Measurements from ENCODE around the gene MREG. TPM values are rescaled to one million over a fixed set of nuclear protein-coding genes. Genes with fewer than 3 reads are reported as not detected.

MREG gene
- total and polyA plus RNA-seq, 10 of the 15 experiments (the other 5 are each of a cell fraction or from before 2014, with no cell fraction given), result 6.9 to 45.0 (median 28.5) TPM

DNA sequence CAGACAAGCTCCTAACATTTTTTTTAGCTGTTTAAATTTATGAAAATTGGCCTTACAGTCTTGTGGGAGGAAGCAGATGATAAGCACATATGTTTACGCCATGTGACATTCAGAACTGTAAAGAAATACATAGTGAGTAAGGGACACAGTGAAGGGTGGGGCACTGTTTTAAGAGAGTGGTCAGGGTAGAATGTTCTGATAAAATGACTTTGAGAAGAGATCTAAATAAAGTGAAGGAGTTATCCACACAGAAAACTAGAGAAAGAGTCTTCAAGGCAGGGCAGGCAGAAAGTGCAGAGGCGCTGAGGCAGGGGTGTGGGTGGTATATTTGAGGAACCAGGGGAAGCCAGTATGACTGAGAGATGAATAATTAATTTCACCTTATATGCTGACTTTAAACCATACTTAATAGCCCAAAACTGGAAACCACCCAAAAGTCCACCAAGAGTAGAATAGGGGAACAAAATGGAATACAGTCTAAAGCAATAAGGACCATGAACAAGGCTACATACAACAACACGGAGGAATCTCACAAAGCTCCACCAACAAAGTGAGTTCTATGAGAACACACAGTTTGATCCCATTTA lies 8.6 kb downstream of the MREG start (continued):
- TF ChIP-seq, protein P1, sequence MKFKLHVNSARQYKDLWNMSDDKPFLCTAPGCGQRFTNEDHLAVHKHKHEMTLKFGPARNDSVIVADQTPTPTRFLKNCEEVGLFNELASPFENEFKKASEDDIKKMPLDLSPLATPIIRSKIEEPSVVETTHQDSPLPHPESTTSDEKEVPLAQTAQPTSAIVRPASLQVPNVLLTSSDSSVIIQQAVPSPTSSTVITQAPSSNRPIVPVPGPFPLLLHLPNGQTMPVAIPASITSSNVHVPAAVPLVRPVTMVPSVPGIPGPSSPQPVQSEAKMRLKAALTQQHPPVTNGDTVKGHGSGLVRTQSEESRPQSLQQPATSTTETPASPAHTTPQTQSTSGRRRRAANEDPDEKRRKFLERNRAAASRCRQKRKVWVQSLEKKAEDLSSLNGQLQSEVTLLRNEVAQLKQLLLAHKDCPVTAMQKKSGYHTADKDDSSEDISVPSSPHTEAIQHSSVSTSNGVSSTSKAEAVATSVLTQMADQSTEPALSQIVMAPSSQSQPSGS (IDR thresholded peaks at IDR 0.05; ENCODE audit: low read length), result peak; percentile 51
- no peak for TF ChIP-seq CREM (IDR thresholded peaks at IDR 0.05; ENCODE audit: low read depth)
- no peak for TF ChIP-seq SIN3A (IDR thresholded peaks at IDR 0.05; ENCODE audit: low read depth, low read length)
- no peak; a peak in 2 of 4 replicates for TF ChIP-seq IKZF2 (IDR thresholded peaks at IDR 0.05)
- TF ChIP-seq ETV6 (conservative IDR thresholded peaks at IDR 0.05 in 1 of 2, IDR thresholded peaks at IDR 0.05 in 1 of 2; ENCODE audit: borderline replicate concordance in 1 of 2, low read depth in 1 of 2), result no peak
- TF ChIP-seq KLF5 (IDR thresholded peaks at IDR 0.05; ENCODE audit: partially characterized antibody), result no peak
- TF ChIP-seq NR2F1 (conservative IDR thresholded peaks at IDR 0.05), result no peak
- TF ChIP-seq RFX5 (IDR thresholded peaks at IDR 0.05; ENCODE audit: low read depth, low read length), result no peak
- TF ChIP-seq, protein P2, sequence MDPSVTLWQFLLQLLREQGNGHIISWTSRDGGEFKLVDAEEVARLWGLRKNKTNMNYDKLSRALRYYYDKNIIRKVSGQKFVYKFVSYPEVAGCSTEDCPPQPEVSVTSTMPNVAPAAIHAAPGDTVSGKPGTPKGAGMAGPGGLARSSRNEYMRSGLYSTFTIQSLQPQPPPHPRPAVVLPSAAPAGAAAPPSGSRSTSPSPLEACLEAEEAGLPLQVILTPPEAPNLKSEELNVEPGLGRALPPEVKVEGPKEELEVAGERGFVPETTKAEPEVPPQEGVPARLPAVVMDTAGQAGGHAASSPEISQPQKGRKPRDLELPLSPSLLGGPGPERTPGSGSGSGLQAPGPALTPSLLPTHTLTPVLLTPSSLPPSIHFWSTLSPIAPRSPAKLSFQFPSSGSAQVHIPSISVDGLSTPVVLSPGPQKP (IDR thresholded peaks at IDR 0.05; ENCODE audit: low read depth, low read length), result no peak
- no peak for TF ChIP-seq NFYA (IDR thresholded peaks at IDR 0.05; ENCODE audit: borderline replicate concordance, low read depth, low read length)
- peak; percentile 37; the same call in 1 of the 3 replicates for TF ChIP-seq POU2F2 (IDR thresholded peaks at IDR 0.05; ENCODE audit: borderline replicate concordance, low read depth, low read length)
- TF ChIP-seq, protein P3, sequence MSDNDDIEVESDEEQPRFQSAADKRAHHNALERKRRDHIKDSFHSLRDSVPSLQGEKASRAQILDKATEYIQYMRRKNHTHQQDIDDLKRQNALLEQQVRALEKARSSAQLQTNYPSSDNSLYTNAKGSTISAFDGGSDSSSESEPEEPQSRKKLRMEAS (IDR thresholded peaks at IDR 0.05; ENCODE audit: low read depth, low read length), result no peak
- TF ChIP-seq ZBED1 (IDR thresholded peaks at IDR 0.05; ENCODE audit: borderline replicate concordance), result peak; percentile 25; the same call in 1 of the 2 replicates
- no peak for TF ChIP-seq SP1 (IDR thresholded peaks at IDR 0.05; ENCODE audit: low read depth, low read length)
- TF ChIP-seq, protein P4, sequence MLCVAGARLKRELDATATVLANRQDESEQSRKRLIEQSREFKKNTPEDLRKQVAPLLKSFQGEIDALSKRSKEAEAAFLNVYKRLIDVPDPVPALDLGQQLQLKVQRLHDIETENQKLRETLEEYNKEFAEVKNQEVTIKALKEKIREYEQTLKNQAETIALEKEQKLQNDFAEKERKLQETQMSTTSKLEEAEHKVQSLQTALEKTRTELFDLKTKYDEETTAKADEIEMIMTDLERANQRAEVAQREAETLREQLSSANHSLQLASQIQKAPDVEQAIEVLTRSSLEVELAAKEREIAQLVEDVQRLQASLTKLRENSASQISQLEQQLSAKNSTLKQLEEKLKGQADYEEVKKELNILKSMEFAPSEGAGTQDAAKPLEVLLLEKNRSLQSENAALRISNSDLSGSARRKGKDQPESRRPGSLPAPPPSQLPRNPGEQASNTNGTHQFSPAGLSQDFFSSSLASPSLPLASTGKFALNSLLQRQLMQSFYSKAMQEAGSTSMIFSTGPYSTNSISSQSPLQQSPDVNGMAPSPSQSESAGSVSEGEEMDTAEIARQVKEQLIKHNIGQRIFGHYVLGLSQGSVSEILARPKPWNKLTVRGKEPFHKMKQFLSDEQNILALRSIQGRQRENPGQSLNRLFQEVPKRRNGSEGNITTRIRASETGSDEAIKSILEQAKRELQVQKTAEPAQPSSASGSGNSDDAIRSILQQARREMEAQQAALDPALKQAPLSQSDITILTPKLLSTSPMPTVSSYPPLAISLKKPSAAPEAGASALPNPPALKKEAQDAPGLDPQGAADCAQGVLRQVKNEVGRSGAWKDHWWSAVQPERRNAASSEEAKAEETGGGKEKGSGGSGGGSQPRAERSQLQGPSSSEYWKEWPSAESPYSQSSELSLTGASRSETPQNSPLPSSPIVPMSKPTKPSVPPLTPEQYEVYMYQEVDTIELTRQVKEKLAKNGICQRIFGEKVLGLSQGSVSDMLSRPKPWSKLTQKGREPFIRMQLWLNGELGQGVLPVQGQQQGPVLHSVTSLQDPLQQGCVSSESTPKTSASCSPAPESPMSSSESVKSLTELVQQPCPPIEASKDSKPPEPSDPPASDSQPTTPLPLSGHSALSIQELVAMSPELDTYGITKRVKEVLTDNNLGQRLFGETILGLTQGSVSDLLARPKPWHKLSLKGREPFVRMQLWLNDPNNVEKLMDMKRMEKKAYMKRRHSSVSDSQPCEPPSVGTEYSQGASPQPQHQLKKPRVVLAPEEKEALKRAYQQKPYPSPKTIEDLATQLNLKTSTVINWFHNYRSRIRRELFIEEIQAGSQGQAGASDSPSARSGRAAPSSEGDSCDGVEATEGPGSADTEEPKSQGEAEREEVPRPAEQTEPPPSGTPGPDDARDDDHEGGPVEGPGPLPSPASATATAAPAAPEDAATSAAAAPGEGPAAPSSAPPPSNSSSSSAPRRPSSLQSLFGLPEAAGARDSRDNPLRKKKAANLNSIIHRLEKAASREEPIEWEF (IDR thresholded peaks at IDR 0.05; ENCODE audit: insufficient replicate concordance, low read depth, low read length), result no peak
- TF ChIP-seq LARP7 (IDR thresholded peaks at IDR 0.05), result no peak
- no peak for TF ChIP-seq HDGF (IDR thresholded peaks at IDR 0.05)
- peak; percentile 74 for TF ChIP-seq BCL11A (IDR thresholded peaks at IDR 0.05; ENCODE audit: low read depth, low read length)
- TF ChIP-seq ASH2L (IDR thresholded peaks at IDR 0.05; ENCODE audit: borderline replicate concordance, low read depth), result no peak
- TF ChIP-seq ATF7 (IDR thresholded peaks at IDR 0.05; ENCODE audit: low read depth), result peak; percentile 20; the same call in 1 of the 2 replicates
- no peak for TF ChIP-seq ESRRA (IDR thresholded peaks at IDR 0.05; ENCODE audit: low read length)
